ENCODE results near the gene OBSL1. TPM values are rescaled to one million over a fixed set of nuclear protein-coding genes. Genes with fewer than 3 reads are reported as not detected.
A peak's percentile ranks its signal among the peaks of the same experiment; 100 is the strongest.

The OBSL1 gene
- total and polyA plus RNA-seq, 2 donors (not counting 3 experiments of a cell fraction or from before 2014, with no cell fraction given) = 16.7 to 20.7 TPM

DNA sequence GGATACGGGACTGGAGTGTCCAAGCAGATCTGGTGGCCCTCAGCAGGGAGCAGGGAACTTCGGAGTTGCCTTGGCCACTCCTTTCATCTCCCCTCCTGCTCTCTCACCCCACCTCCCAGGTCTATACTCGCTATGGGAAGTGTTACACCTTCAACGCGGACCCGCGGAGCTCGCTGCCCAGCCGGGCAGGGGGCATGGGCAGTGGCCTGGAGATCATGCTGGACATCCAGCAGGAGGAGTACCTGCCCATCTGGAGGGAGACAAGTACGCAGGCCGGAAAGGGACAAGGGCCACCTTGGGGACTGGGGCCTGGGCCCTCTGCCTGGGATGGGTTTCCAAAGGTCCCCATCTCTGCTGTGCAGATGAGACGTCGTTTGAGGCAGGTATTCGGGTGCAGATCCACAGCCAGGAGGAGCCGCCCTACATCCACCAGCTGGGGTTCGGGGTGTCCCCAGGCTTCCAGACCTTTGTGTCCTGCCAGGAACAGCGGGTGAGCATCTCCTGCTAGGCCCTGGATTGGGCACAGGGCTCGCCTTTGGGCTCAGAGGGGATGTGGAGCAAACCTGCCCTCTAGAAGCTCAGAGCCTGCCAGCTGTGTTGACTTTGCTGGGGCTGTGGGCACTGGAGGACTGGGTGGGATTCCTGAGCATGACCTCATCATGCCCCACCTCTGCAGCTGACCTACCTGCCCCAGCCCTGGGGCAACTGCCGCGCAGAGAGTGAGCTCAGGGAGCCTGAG is 39.5 kb downstream of the OBSL1 start:
- H3K9me1 ChIP-seq (replicated peaks; ENCODE audit: control insufficient read depth, extremely low read depth, insufficient read depth, low read length) = no peaks in the 10 kb centered on the region
- ChIA-PET CTCF (interaction anchor here (1.1 to 12.6 kb wide), 5 partner anchors 40 to 474 kb away, joined by 3 to 731 read pairs (median 181); partner anchors contain the start of gene GMPPA), POLR2A (no interaction called here)
- H3K27me3 ChIP-seq (ENCODE audit: control insufficient read depth in 2 of 2, insufficient read depth in 2 of 2, low read length in 2 of 2) = peaks cover 23 to 29% of the 10 kb centered on the region in 2 experiments
- no peak overlapping the region for H2AFZ ChIP-seq (ENCODE audit: low read depth, low read length)
- TF ChIP-seq MYC (IDR thresholded peaks at IDR 0.05; ENCODE audit: low read depth, low read length) = no peak
- no peak for TF ChIP-seq POLR2AphosphoS5 (IDR thresholded peaks at IDR 0.05; ENCODE audit: insufficient read depth, low read depth, low read length)
- no peaks in the 10 kb centered on the region for H3K36me3 ChIP-seq (ENCODE audit: control insufficient read depth in 2 of 2, extremely low read depth in 1 of 2, insufficient read depth in 2 of 2, low read length in 2 of 2)
- dilution Hi-C loops (cut with MboI; ENCODE audit: extremely low pct_ligation_motif_present, low sequenced_read_pairs) = no loop called here
- BruUV-seq (replicated peaks) = no TSS peak
- H3K9me3 ChIP-seq (replicated peaks; ENCODE audit: control insufficient read depth, insufficient read depth, low read length) = no peaks in the 10 kb centered on the region
- no peaks in the 10 kb centered on the region for H3K4me1 ChIP-seq (ENCODE audit: control insufficient read depth, extremely low read depth, insufficient read depth, low read length)
- H3K27ac ChIP-seq (ENCODE audit: insufficient read depth, low read depth, low read length) = no peak overlapping the region
- H3K79me2 ChIP-seq (ENCODE audit: control insufficient read depth, insufficient read depth, low read length) = no peaks in the 10 kb centered on the region
- H3K4me2 ChIP-seq (ENCODE audit: insufficient read depth, low read length) = no peak overlapping the region
- no peak overlapping the region for H3K9ac ChIP-seq (replicated peaks; ENCODE audit: extremely low read depth, insufficient read depth, low read length)
- H4K20me1 ChIP-seq (replicated peaks; ENCODE audit: control insufficient read depth, extremely low read depth, insufficient read depth, low read length) = no peaks in the 10 kb centered on the region
- FAIRE-seq (no peak), DNase-seq (ENCODE audit: low read depth, low spot score) (no peak)
- intact Hi-C loops (cut with micrococcal nuclease) = no loop called here
- no peak overlapping the region for H3K4me3 ChIP-seq (replicated peaks in 1 of 3; ENCODE audit: insufficient read depth in 1 of 3, low read depth in 1 of 3, low read length in 3 of 3)

DNA sequence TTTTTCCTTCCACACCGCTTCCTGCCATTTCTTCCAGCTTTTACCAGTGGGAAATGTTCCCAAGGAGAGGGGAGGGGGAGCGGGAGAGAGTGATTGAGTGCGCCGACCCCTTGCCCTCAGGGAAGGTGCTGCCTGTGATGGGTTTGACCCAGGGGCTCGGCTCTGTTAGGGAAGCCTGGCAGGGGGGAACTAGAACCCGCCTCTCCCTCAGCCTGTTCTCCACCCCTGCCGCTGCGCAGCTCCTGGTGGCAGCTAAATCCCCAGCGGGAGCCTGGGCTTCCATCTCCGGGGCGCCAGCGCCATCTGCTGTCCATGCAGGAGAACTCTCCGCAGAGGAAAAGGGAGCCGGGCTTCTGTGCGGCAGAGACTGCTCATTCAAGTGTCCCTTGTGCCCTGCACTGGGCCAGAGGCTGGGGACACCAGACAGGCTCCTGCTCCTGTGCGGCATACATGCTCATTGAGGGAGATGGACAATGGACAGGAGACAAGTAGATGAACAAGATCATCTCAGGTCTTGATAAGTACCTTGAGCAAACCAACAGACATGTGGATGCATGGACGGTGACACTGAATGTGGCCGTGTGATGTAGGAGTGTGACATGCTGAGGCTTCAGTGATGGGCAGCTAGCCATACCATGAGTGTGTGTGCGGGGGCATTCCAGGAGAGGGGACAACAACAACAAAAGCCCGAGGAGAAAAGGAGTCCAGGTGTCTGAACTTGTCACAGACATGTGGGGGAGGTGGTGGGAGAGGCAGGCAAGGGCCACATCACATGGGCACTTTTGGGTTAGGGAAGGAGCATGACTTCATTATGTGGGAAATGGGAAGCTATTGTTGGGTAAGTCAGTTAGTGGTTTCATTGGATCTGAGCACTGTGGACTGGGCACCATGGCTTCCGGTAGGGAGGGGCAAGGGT is 41.0 kb downstream of the OBSL1 start:
- H2AFZ ChIP-seq (ENCODE audit: low read depth, low read length) = no peak overlapping the region
- H3K36me3 ChIP-seq (ENCODE audit: control insufficient read depth in 2 of 2, extremely low read depth in 1 of 2, insufficient read depth in 2 of 2, low read length in 2 of 2) = no peaks in the 10 kb centered on the region
- intact Hi-C loops (cut with micrococcal nuclease) (loop anchor here (1.0 kb wide), 4 partner anchors 35 to 127 kb away; no protein-coding TSS in a partner anchor), dilution Hi-C loops (cut with MboI; ENCODE audit: extremely low pct_ligation_motif_present, low sequenced_read_pairs) (no loop called here)
- CTCF ChIA-PET = interaction anchor here (0.6 to 12.6 kb wide), 49 partner anchors 9 to 501 kb away, joined by 3 to 731 read pairs (median 7); partner anchors contain the start of genes ASIC4, CHPF, DES and DNPEP
- H3K9ac ChIP-seq (replicated peaks; ENCODE audit: extremely low read depth, insufficient read depth, low read length) = no peak overlapping the region
- H3K27ac ChIP-seq (ENCODE audit: insufficient read depth, low read depth, low read length) = no peak overlapping the region
- H4K20me1 ChIP-seq (replicated peaks; ENCODE audit: control insufficient read depth, extremely low read depth, insufficient read depth, low read length) = no peaks in the 10 kb centered on the region
- H3K79me2 ChIP-seq (ENCODE audit: control insufficient read depth, insufficient read depth, low read length) = no peaks in the 10 kb centered on the region
- H3K4me3 ChIP-seq (replicated peaks in 1 of 3; ENCODE audit: insufficient read depth in 1 of 3, low read depth in 1 of 3, low read length in 3 of 3) = no peak overlapping the region
- peaks cover 30 to 38% of the 10 kb centered on the region in 2 experiments for H3K27me3 ChIP-seq (ENCODE audit: control insufficient read depth in 2 of 2, insufficient read depth in 2 of 2, low read length in 2 of 2)
- peak; percentile 87 for FAIRE-seq
- H3K9me1 ChIP-seq (replicated peaks; ENCODE audit: control insufficient read depth, extremely low read depth, insufficient read depth, low read length) = no peaks in the 10 kb centered on the region
- POLR2A ChIA-PET = interaction anchor here (0.9 to 1.2 kb wide), 3 partner anchors 32 to 128 kb away, joined by 4 to 5 read pairs (median 4); partner anchors contain the start of gene GMPPA
- no peaks in the 10 kb centered on the region for H3K4me1 ChIP-seq (ENCODE audit: control insufficient read depth, extremely low read depth, insufficient read depth, low read length)
- BruUV-seq (replicated peaks) = no TSS peak
- no peak overlapping the region for H3K4me2 ChIP-seq (ENCODE audit: insufficient read depth, low read length)
- peak; percentile 79 for DNase-seq (ENCODE audit: low read depth, low spot score)
- no peak for TF ChIP-seq POLR2A (IDR thresholded peaks at IDR 0.05; ENCODE audit: low read depth, low read length)
- TF ChIP-seq, protein P1, sequence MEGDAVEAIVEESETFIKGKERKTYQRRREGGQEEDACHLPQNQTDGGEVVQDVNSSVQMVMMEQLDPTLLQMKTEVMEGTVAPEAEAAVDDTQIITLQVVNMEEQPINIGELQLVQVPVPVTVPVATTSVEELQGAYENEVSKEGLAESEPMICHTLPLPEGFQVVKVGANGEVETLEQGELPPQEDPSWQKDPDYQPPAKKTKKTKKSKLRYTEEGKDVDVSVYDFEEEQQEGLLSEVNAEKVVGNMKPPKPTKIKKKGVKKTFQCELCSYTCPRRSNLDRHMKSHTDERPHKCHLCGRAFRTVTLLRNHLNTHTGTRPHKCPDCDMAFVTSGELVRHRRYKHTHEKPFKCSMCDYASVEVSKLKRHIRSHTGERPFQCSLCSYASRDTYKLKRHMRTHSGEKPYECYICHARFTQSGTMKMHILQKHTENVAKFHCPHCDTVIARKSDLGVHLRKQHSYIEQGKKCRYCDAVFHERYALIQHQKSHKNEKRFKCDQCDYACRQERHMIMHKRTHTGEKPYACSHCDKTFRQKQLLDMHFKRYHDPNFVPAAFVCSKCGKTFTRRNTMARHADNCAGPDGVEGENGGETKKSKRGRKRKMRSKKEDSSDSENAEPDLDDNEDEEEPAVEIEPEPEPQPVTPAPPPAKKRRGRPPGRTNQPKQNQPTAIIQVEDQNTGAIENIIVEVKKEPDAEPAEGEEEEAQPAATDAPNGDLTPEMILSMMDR (IDR thresholded peaks at IDR 0.05; ENCODE audit: extremely low read depth in 1 of 2, insufficient read depth in 1 of 2, low read depth in 1 of 2, low read length in 2 of 2) = peak; percentile 90 to 94
- no peaks in the 10 kb centered on the region for H3K9me3 ChIP-seq (replicated peaks; ENCODE audit: control insufficient read depth, insufficient read depth, low read length)

Data from endothelial cell of umbilical vein (primary cell).